OCI-LY3 (cell line): ENCODE results near the gene MACIR.

Source experiments
- H2AFZ ChIP-seq: fragments of 200-600, 300-600 bp; shearing (Covaris generic); 2 replicates; pipeline ENCODE4 v1.6.0; 2014; ENCODE audit warnings: antibody characterized with exemption, low read depth, low read length
- H3K27ac ChIP-seq: fragments of 200-600, 300-600 bp; sonication (generic); 2 replicates; pipeline ENCODE4 v1.5.1; 2014; ENCODE audit warnings: mild to moderate bottlenecking, low read length, moderate library complexity, mixed read lengths
- H3K27me3 ChIP-seq: fragments of 200-600, 300-600 bp; sonication (generic); 2 replicates; pipeline ENCODE4 v1.6.1; 2014; ENCODE audit warnings: low read depth, low read length, mixed read lengths
- H3K36me3 ChIP-seq: fragments of 200-600, 300-600 bp; sonication (generic); replicated peaks from 2 replicates; pipeline ENCODE3; 2014; ENCODE audit warnings: low read depth, low read length, mixed read lengths
- H3K4me1 ChIP-seq: fragments of 300-600, 200-600 bp; sonication (generic); 2 replicates; pipeline ENCODE4 v1.6.1; 2014; ENCODE audit warnings: low read length, mixed read lengths
- H3K4me2 ChIP-seq: fragments of 200-600, 300-600 bp; sonication (generic); 2 replicates; pipeline ENCODE4 v1.6.1; 2014; ENCODE audit warnings: low read length, mixed read lengths
- H3K4me3 ChIP-seq: fragments of 300-600, 200-600 bp; sonication (generic); 2 replicates; pipeline ENCODE4 v1.5.1; 2014; ENCODE audit warnings: antibody characterized with exemption, mild to moderate bottlenecking, low read length, moderate library complexity
- H3K79me2 ChIP-seq: fragments of 300-600, 200-600 bp; shearing (Covaris generic); 2 replicates; pipeline ENCODE4 v1.6.1; 2014; ENCODE audit warnings: mild to moderate bottlenecking, low read length, mixed read lengths
- H3K9ac ChIP-seq: fragments of 300-600, 200-600 bp; shearing (Covaris generic); 2 replicates; pipeline ENCODE4 v1.6.0; 2014; ENCODE audit warnings: mild to moderate bottlenecking, low read length, moderate library complexity
- H3K9me3 ChIP-seq: fragments of 200-600, 300-600 bp; shearing (Covaris generic); 2 replicates; pipeline ENCODE4 v1.6.1; 2014; ENCODE audit warnings: low read length, mixed read lengths; ENCODE audit not compliant: insufficient read depth
- H4K20me1 ChIP-seq: fragments of 200-600, 300-600 bp; sonication (generic); 2 replicates; pipeline ENCODE4 v1.6.1; 2016; ENCODE audit warnings: low read length, mixed read lengths; ENCODE audit not compliant: insufficient read depth
- CTCF ChIP-seq: fragments of 200-600, 300-600 bp; sonication (generic); IDR thresholded peaks from 2 replicates; pipeline ENCODE4 v1.5.1; 2014; ENCODE audit warnings: antibody characterized with exemption, low read length, low read depth
- EZH2phosphoT487 ChIP-seq: fragments of 200-600 bp; shearing (Covaris generic); IDR thresholded peaks from 2 replicates; pipeline ENCODE4 v1.6.1; 2018; ENCODE audit warnings: antibody characterized with exemption, mixed run types, low read depth

The MACIR gene

GRCh38 chr5:103247118-103247517 lies 11.4 kb upstream of the MACIR start:
- Histone ChIP-seq H3K9ac (no peak overlapping the region), H3K27ac (no peak overlapping the region), H3K27me3 (no peaks in the 10 kb centered on the region), H3K9me3 (no peaks in the 10 kb centered on the region), H3K4me1 (peaks cover 10% of the 10 kb centered on the region), H3K4me3 (no peak overlapping the region), H3K36me3 (no peaks in the 10 kb centered on the region), H2AFZ (no peak overlapping the region), H3K79me2 (no peaks in the 10 kb centered on the region), H4K20me1 (no peaks in the 10 kb centered on the region), H3K4me2 (no peak overlapping the region)
- TF ChIP-seq EZH2phosphoT487 (no peak), CTCF (no peak)

GRCh38 chr5:103249068-103249467 lies 9.5 kb upstream of the MACIR start:
- H3K36me3 ChIP-seq, result no peaks in the 10 kb centered on the region
- no peak overlapping the region for H3K9ac ChIP-seq
- H3K4me3 ChIP-seq, result no peak overlapping the region
- H2AFZ ChIP-seq, result no peak overlapping the region
- no peak overlapping the region for H3K27ac ChIP-seq
- peaks cover 10% of the 10 kb centered on the region for H3K4me1 ChIP-seq
- H3K9me3 ChIP-seq, result no peaks in the 10 kb centered on the region
- no peaks in the 10 kb centered on the region for H3K79me2 ChIP-seq
- no peak overlapping the region for H3K4me2 ChIP-seq
- no peaks in the 10 kb centered on the region for H3K27me3 ChIP-seq
- no peak for TF ChIP-seq EZH2phosphoT487
- TF ChIP-seq CTCF, result no peak
- no peaks in the 10 kb centered on the region for H4K20me1 ChIP-seq

- Histone ChIP-seq H3K27me3 (no peaks in the 10 kb centered on the region), H3K4me3 (no peak overlapping the region), H4K20me1 (no peaks in the 10 kb centered on the region), H3K79me2 (peaks cover 7% of the 10 kb centered on the region), H3K9ac (no peak overlapping the region), H2AFZ (no peak overlapping the region), H3K9me3 (no peaks in the 10 kb centered on the region), H3K27ac (no peak overlapping the region), H3K36me3 (no peaks in the 10 kb centered on the region), H3K4me1 (peaks cover 4% of the 10 kb centered on the region; the same call in 1 of the 2 replicates), H3K4me2 (no peak overlapping the region)
- TF ChIP-seq CTCF (no peak), EZH2phosphoT487 (no peak)
These were observed 3.6 kb upstream of the MACIR start for GRCh38 chr5:103254921-103255320.

- Histone ChIP-seq H3K4me3 (no peak overlapping the region), H3K4me1 (peaks cover 5% of the 10 kb centered on the region; the same call in 1 of the 2 replicates), H3K36me3 (no peaks in the 10 kb centered on the region), H3K79me2 (peaks cover 14% of the 10 kb centered on the region), H4K20me1 (no peaks in the 10 kb centered on the region), H3K9me3 (no peaks in the 10 kb centered on the region), H3K4me2 (no peak overlapping the region), H3K27me3 (no peaks in the 10 kb centered on the region), H3K9ac (no peak overlapping the region), H2AFZ (no peak overlapping the region), H3K27ac (no peak overlapping the region)
- no peak for TF ChIP-seq CTCF
- TF ChIP-seq EZH2phosphoT487, result no peak
These were observed 2.9 kb upstream of the MACIR start for GRCh38 chr5:103255691-103256090.
